Measurements from ENCODE around the gene CORIN. TPM values are rescaled to one million over a fixed set of nuclear protein-coding genes. Genes with fewer than 3 reads are reported as not detected.
A peak's percentile ranks its signal among the peaks of the same experiment; 100 is the strongest.
"Not testable (repeated sequence)": the region's sequence is repeated elsewhere in the genome, so short reads cannot be mapped to it uniquely, and the experiment has no call there.

Gene CORIN
- polyA plus RNA-seq, 1 of the 3 experiments (the other 2 are of a cell fraction), result 1.1 TPM

- Histone ChIP-seq H3K9me2 (no peaks in the 10 kb centered on the region), H3K36me3 (replicated peaks in 1 of 2; ENCODE audit: control insufficient read depth in 1 of 2, insufficient read depth in 2 of 2, low read length in 1 of 2) (no peaks in the 10 kb centered on the region), H3K4me1 (ENCODE audit: control insufficient read depth in 1 of 2, insufficient read depth in 2 of 2, low read depth in 1 of 2, low read length in 1 of 2) (0 out of 4 replicates have a peak, but pooled peaks cover 0 to 6% of the 10 kb centered on the region in 2 experiments), H3K9ac (no peak overlapping the region), H3K79me2 (ENCODE audit: insufficient read depth) (no peaks in the 10 kb centered on the region), H3K27ac (ENCODE audit: low read depth in 2 of 2, low read length in 1 of 2) (peak overlapping the region in 1 of 2 experiments; percentile 59; a peak in 1 of 4 replicates), H3K9me3 (no peaks in the 10 kb centered on the region), H2AFZ (ENCODE audit: low read depth) (no peak overlapping the region), H3K4me3 (ENCODE audit: low read depth in 2 of 2, low read length in 1 of 2) (no peak overlapping the region), H3K27me3 (ENCODE audit: insufficient read depth) (no peaks in the 10 kb centered on the region), H4K20me1 (ENCODE audit: insufficient read depth) (no peaks in the 10 kb centered on the region), H3K4me2 (no peak overlapping the region), H3F3A (replicated peaks; ENCODE audit: insufficient read depth) (peaks cover 11% of the 10 kb centered on the region)
- 92% methylated on average over 7 of the region's 7 CpGs for WGBS (ENCODE audit: low lambda C conversion rate)
- POLR2A ChIA-PET, result no interaction called here
- TF ChIP-seq MAX (IDR thresholded peaks at IDR 0.05; ENCODE audit: low read depth) (no peak), USF2 (IDR thresholded peaks at IDR 0.05; ENCODE audit: borderline replicate concordance, low read depth, low read length) (no peak), TEAD4 (IDR thresholded peaks at IDR 0.05; ENCODE audit: borderline replicate concordance, insufficient read depth) (no peak), TCF12 (IDR thresholded peaks at IDR 0.05) (no peak), GATA2 (CRISPR knock-in tag; IDR thresholded peaks at IDR 0.05) (no peak), RFX5 (IDR thresholded peaks at IDR 0.05; ENCODE audit: low read length) (no peak), RCOR1 (IDR thresholded peaks at IDR 0.05; ENCODE audit: low read length) (no peak), EP300 (IDR thresholded peaks at IDR 0.05; ENCODE audit: borderline replicate concordance in 1 of 2, low read depth in 1 of 2, low read length in 1 of 2) (no peak), FOSL2 (IDR thresholded peaks at IDR 0.05; ENCODE audit: borderline replicate concordance, low read depth) (no peak)
- TF ChIP-seq, protein P1, sequence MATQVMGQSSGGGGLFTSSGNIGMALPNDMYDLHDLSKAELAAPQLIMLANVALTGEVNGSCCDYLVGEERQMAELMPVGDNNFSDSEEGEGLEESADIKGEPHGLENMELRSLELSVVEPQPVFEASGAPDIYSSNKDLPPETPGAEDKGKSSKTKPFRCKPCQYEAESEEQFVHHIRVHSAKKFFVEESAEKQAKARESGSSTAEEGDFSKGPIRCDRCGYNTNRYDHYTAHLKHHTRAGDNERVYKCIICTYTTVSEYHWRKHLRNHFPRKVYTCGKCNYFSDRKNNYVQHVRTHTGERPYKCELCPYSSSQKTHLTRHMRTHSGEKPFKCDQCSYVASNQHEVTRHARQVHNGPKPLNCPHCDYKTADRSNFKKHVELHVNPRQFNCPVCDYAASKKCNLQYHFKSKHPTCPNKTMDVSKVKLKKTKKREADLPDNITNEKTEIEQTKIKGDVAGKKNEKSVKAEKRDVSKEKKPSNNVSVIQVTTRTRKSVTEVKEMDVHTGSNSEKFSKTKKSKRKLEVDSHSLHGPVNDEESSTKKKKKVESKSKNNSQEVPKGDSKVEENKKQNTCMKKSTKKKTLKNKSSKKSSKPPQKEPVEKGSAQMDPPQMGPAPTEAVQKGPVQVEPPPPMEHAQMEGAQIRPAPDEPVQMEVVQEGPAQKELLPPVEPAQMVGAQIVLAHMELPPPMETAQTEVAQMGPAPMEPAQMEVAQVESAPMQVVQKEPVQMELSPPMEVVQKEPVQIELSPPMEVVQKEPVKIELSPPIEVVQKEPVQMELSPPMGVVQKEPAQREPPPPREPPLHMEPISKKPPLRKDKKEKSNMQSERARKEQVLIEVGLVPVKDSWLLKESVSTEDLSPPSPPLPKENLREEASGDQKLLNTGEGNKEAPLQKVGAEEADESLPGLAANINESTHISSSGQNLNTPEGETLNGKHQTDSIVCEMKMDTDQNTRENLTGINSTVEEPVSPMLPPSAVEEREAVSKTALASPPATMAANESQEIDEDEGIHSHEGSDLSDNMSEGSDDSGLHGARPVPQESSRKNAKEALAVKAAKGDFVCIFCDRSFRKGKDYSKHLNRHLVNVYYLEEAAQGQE (IDR thresholded peaks at IDR 0.05; ENCODE audit: low read depth, low read length), result no peak
- CTCF ChIA-PET, result interaction anchor here (1.3 to 2.6 kb wide), 5 partner anchors 13 to 394 kb away, joined by 3 to 13 read pairs (median 6); no protein-coding TSS in a partner anchor
- no peak for DNase-seq
Measured at GRCh38 chr4:47692691-47693090, 145.2 kb downstream of the CORIN start.

GRCh38 chr4:47691757-47692383 lies 146.0 kb downstream of the CORIN start:
- DNase-seq; H3K9me3 ChIP-seq; H3K4me2 ChIP-seq; H3K36me3 ChIP-seq (replicated peaks in 1 of 2; ENCODE audit: control insufficient read depth in 1 of 2, insufficient read depth in 2 of 2, low read length in 1 of 2); H3K27me3 ChIP-seq (ENCODE audit: insufficient read depth); H3K9me2 ChIP-seq; H2AFZ ChIP-seq (ENCODE audit: low read depth); H3K9ac ChIP-seq; H3K79me2 ChIP-seq (ENCODE audit: insufficient read depth); POLR2A ChIA-PET; H4K20me1 ChIP-seq (ENCODE audit: insufficient read depth); H3K4me3 ChIP-seq (ENCODE audit: low read depth in 2 of 2, low read length in 1 of 2); H3K4me1 ChIP-seq (ENCODE audit: control insufficient read depth in 1 of 2, insufficient read depth in 2 of 2, low read depth in 1 of 2, low read length in 1 of 2): not testable (repeated sequence)
- 5% methylated on average over 1 of the region's 1 CpG for WGBS (ENCODE audit: low lambda C conversion rate)
- TF ChIP-seq, protein P2, sequence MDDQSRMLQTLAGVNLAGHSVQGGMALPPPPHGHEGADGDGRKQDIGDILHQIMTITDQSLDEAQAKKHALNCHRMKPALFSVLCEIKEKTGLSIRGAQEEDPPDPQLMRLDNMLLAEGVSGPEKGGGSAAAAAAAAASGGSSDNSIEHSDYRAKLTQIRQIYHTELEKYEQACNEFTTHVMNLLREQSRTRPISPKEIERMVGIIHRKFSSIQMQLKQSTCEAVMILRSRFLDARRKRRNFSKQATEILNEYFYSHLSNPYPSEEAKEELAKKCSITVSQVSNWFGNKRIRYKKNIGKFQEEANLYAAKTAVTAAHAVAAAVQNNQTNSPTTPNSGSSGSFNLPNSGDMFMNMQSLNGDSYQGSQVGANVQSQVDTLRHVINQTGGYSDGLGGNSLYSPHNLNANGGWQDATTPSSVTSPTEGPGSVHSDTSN (IDR thresholded peaks at IDR 0.05), result peak; percentile 58
- peak; percentile 65; the same call in 1 of the 2 replicates for TF ChIP-seq TCF12 (IDR thresholded peaks at IDR 0.05)
- TF ChIP-seq NFIC (IDR thresholded peaks at IDR 0.05; ENCODE audit: borderline replicate concordance), result peak; percentile 63; the same call in 1 of the 2 replicates
- TF ChIP-seq FOXM1 (IDR thresholded peaks at IDR 0.05; ENCODE audit: low read depth), result 0 out of 2 replicates have a peak, but pooled peaks have one; percentile 45
- CTCF ChIA-PET, result interaction anchor here (1.0 to 2.1 kb wide), 3 partner anchors 12 to 145 kb away, joined by 3 to 8 read pairs (median 6); no protein-coding TSS in a partner anchor
- Histone ChIP-seq H3F3A (replicated peaks; ENCODE audit: insufficient read depth) (peaks cover 11% of the 10 kb centered on the region), H3K27ac (ENCODE audit: low read depth in 2 of 2, low read length in 1 of 2) (peak overlapping the region in 1 of 2 experiments; percentile 59; a peak in 1 of 4 replicates)

All from SK-N-SH (cell line).